HTR-8/SVneo (cell line): Measurements from ENCODE around the gene DENND1A.
"Not testable (repeated sequence)": the region's sequence is repeated elsewhere in the genome, so short reads cannot be mapped to it uniquely, and the experiment has no call there.

Experiments
- DNase-seq: peaks from one replicate; pipeline ENCODE4 v3.0.0; 2011; ENCODE audit warnings: low spot score, mixed read lengths; ENCODE audit not compliant: insufficient read length
- FAIRE-seq: peaks from 2 replicates; lab custom pipeline; 2011; peaks lifted over from hg19 to GRCh38; lab: Jason Lieb, UNC

DENND1A gene

DNA sequence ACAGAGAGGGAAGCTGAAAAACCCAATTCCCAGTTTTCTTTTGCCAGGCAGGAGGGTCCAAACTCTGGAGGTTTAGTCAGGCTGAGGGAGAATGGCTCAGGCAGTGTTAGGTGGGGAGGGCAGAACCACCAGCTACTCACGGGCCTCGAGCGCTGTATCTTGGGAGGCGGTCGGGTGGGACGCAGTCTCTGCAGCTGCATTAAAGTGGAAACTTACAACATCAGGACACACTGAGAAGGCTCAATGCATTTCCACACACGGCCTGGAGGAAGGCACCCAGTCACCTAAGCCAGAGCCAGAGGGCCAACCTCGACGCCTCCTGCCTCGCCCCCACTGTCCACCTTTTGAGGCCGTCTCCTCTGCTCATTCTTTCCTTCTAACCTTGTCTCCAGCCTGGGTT lies 518.3 kb downstream of the DENND1A start:
- FAIRE-seq (no peak), DNase-seq (no peak)

DNA sequence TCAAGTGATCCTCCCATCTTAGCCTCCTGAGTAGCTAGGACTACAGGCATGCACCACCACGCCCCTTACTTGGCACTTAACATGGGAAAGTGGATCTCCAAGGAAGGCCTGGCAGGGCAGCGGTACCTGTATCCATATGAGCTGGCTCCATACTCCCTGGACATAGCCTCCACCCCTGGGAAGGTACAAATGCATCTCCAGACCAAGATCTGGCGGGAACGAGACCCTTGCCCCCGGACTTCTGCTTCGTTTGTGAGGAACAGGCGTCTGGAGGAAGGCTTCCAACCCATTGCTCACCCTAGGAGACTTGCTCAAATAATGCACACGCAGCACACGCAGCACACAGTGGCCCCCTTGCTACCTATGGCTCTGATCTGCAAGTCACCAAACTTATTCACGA lies 518.7 kb downstream of the DENND1A start:
- DNase-seq (no peak), FAIRE-seq (no peak)

- DNase-seq (no peak), FAIRE-seq (no peak)
Observed at GRCh38 chr9:123410281-123410910, 519.5 kb downstream of the DENND1A start.

GRCh38 chr9:123408313-123409262 lies 521.3 kb downstream of the DENND1A start:
- FAIRE-seq (no peak), DNase-seq (no peak)

DNA sequence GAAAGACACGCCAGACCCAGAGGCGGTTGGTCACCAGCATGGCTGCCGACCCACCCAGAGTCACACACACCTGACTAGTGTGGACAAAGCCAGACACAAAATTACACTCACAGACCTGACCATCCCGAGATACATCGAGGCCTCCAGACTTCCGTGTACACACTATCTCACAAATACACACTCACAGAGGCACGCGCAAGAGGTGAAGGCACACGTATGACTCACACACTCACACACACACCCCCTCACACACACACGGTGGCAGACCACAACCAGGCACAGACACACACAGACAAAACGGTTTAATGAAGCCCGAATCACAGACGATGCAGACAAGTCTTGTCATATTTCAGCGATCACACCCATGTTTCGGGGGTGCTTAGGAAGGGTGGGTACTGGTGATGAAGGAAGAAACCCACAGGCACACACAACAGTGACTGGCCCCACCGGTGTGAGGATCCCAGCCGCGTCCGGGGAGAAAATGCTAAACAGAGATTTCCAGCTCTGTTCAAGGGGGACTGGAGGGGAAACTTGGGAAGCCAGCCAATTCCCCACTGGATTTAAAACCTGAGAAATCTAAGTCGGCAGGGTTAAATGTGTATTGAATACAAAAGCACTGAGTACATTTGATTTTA lies 522.6 kb downstream of the DENND1A start:
- FAIRE-seq: no peak
- DNase-seq: no peak

DNA sequence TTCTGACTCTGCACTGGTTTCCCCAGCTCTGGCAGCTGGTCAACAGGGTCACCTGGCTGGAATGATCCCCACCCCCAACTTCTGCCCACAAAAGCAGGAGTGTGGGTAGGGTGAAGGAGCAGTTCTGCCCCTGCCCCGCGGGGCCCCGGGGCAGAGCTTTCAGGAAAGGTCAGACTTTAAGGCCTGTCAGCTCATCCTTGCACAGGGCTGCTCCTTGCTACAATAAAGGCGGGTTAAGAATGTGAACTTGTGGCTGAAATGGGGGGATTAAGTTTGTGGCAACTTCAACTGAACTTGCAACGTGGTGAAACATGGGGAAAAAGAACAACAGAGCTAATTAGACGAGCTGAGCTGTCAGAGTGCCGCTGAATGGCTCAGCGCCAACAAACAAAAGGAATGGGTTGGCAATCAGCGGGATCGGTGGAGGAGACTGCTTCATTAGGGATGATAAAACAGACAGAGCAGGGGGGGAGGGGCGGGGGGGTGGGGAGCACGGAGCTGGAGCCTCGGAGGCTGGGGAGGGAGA lies 523.2 kb downstream of the DENND1A start:
- DNase-seq (no peak), FAIRE-seq (no peak)

DNA sequence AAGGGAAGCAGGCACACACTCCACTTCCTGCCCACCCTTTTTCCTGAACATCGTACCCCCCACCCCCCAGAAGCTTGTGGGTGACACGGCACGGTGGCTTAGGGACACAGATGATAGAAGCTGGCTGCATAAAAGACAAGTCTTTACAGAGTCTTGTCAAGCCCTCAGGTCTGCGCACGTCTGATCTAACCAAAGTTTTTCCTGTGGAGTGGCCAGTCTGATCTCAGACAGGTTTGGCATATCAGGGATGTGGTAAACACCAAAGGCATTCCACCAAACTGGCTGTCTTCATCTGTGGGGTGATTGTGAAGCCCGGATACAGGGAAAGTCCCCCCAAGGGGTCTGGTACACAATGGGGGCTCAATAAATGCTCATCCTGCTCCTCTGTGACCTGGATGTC lies 523.9 kb downstream of the DENND1A start:
- FAIRE-seq: no peak
- DNase-seq: no peak

GRCh38 chr9:123402981-123403509 lies 526.9 kb downstream of the DENND1A start:
- FAIRE-seq: no peak

GRCh38 chr9:123401879-123402513 lies 527.9 kb downstream of the DENND1A start:
- DNase-seq: peak; percentile 68
- no peak for FAIRE-seq

More at GRCh38 chr9:123402981-123403509, 526.9 kb downstream of the DENND1A start:
- DNase-seq: no peak

- no peak for FAIRE-seq
Observed at GRCh38 chr9:123400926-123401503, 528.9 kb downstream of the DENND1A start.

GRCh38 chr9:123399803-123400378 lies 530.0 kb downstream of the DENND1A start:
- no peak for FAIRE-seq
- DNase-seq: peak; percentile 22

More at GRCh38 chr9:123400926-123401503, 528.9 kb downstream of the DENND1A start:
- no peak for DNase-seq

DNA sequence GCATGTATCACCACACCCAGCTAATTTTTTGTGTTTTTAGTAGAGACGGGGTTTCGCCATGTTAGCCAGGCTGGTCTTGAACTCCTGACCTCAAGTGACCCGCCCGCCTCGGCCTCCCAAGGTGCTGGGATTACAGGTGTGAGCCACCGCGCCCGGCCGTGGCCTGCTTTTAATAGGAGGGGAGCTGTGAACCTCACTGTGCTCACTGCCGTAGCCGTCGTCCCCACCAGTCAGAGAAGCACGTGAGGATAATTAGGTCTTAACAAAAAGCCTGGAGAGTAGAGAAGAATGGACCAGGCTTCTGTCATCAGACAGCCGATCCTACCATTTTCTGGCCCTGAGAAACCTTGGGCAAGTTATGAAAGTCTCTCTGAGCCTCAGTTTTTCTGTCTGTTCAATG lies 531.0 kb downstream of the DENND1A start:
- FAIRE-seq, DNase-seq: not testable (repeated sequence)

DNA sequence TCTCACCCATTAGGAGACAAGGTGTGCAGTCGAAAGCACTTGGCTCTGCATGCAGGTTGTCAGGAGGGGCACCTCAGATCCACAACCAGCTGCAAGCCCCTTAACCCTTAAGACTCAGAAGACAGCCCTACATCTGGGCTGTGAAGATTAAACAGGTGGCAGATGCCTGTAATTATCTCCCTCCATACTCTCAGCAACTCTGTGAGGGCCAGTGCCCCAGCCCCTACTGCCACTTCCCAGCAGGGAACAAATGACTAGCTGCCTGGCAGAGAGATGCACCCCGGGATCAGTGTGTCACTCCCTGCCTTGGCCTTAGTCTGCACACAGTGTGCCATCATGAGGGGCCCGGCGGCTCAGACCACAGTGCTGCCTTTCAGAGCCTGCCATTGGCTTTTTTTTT lies 532.0 kb downstream of the DENND1A start:
- FAIRE-seq (no peak), DNase-seq (no peak)

DNA sequence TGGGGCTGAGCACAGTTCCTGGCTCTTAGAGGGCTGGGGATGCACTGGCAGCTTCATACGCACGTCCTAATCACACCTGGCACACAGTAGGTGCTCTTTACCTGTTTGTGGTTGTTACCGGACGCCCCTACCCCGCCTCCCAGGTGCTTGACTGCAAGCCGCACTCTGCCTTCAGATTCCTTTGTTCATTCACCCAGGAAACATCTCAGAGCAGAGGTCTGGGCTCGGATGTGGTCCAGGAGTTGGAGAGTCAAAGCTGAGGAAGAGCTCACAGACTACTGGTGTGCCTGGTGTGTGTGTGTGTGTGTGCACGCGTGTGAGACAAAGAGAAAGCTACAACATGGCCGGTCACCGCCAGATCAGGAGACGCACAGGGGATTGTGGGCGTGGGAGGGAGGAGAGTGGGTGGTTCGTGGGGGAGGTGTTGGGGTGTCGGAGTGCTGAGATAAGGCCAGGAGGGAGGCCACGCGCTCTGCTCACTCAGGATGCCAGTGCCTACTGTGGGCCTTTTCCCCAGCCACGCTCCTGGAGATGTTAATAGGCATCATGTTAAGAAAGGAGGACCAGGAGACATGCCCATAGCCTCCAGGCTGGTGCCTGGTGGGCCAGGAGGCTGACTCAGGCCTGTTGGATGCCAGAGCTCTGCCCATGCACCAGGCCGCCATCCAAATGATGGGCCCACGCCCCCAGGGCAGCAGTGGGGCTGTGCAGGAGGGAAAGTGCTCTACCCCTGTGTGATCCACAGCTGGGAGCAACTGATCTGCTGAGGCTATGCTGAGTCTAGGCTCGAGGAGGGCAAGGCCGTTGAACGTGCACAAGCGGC lies 534.0 kb downstream of the DENND1A start:
- no peak for FAIRE-seq
- no peak for DNase-seq

- DNase-seq: no peak
- FAIRE-seq: no peak
Observed at GRCh38 chr9:123395276-123395688, 534.6 kb downstream of the DENND1A start.

DNA sequence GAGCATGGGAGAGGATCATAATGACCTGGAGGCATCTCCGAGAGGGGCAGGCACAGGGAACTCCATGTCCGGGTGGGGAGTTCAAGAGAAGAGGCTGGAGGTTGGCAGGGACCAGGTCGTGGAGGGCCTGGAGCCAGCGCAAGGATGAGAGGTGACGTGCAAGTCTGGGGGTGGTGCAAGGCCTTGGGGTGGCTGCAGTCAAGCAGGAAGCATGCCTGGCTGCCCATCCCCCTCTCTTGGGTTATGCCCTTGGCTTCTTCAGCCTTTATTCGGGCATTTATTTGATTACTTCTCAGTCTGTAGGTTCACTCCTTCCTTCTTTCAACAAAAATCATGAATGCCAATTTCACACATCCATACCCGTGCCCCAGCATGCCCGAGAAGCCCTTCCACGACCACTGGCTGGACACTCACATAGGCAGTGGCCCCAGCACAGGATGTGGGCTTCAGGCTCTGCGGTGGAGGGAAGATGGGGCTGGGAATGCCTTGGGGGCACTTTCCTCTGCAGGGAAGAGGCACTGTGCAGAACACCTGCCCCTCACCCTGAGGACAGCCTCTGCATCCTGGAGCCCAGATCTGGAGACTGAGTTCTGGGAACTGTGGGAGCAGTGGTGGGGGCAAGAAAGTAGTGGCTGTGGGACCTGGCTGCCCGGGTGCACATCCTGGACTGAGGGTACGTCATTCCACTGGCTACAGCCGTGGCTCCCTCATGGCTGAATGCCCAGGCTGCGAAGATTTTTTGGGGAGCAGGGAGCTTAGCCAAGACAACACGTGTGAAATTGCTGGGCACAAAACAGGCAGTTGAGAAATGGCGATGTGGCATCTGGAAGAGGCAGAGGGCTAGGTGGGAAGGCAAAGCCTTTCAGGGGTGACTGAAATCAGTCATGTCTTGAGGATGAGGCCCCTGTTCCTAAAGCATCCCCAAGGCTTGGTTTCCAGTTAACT lies 535.4 kb downstream of the DENND1A start:
- DNase-seq (no peak), FAIRE-seq (no peak)

DNA sequence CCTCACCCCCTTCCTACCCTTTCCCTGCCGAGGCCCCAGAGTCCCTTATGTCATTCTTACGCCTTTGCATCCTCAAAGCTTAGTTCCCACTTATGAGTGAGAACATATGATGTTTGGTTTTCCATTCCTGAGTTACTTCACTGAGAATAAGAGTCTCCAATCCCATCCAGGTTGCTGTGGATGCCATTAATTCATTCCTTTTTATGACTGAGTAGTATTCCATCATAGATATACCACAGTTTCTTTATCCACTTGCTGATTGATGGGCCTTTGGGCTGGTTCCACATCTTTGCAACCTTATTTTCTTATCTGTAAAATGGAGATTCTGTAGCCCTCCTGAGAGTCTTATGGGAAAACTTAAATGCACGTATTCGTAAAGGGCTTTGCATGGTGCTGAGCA lies 537.1 kb downstream of the DENND1A start:
- no peak for FAIRE-seq
- DNase-seq: no peak
